CD4-positive, alpha-beta T cell treated with Interleukin-4 for 1 hour (primary cell): ENCODE measurements around the gene TMTC4.
"Not testable (repeated sequence)": the region's sequence is repeated elsewhere in the genome, so short reads cannot be mapped to it uniquely, and the experiment has no call there.

ENCODE experiments used
- DNase-seq, 2 donors: peaks; one replicate each; pipeline ENCODE4 v3.0.0-alpha.2; 2020 to 2022

TMTC4 gene

GRCh38 chr13:100581030-100581429 is 93.6 kb downstream of the TMTC4 start:
- no peak for DNase-seq

GRCh38 chr13:100580045-100580444 is 94.5 kb downstream of the TMTC4 start:
- no peak for DNase-seq

- not testable (repeated sequence) for DNase-seq
These were observed 97.4 kb downstream of the TMTC4 start for GRCh38 chr13:100577239-100577638.

GRCh38 chr13:100573121-100573520 is 101.5 kb downstream of the TMTC4 start:
- DNase-seq = peak; percentile 74 to 75

GRCh38 chr13:100566543-100566942 is 108.1 kb downstream of the TMTC4 start:
- no peak for DNase-seq

- DNase-seq = no peak
These were observed 109.3 kb downstream of the TMTC4 start for GRCh38 chr13:100565286-100565685.

GRCh38 chr13:100564444-100565223 is 110.0 kb downstream of the TMTC4 start:
- DNase-seq = no peak

GRCh38 chr13:100563779-100564178 is 110.8 kb downstream of the TMTC4 start:
- DNase-seq = no peak

GRCh38 chr13:100561599-100562204 is 112.9 kb downstream of the TMTC4 start:
- DNase-seq = no peak

- no peak for DNase-seq
These were observed 113.5 kb downstream of the TMTC4 start for GRCh38 chr13:100561158-100561499.

- DNase-seq = no peak
These were observed 114.0 kb downstream of the TMTC4 start for GRCh38 chr13:100560498-100561157.

- no peak for DNase-seq
These were observed 114.7 kb downstream of the TMTC4 start for GRCh38 chr13:100559886-100560285.
